Endodermal cell (in vitro differentiated cells): ENCODE results near the gene TCL1B. TPM values are rescaled to one million over a fixed set of nuclear protein-coding genes. Genes with fewer than 3 reads are reported as not detected.

Experiments used
- DNase-seq: peaks from one replicate; pipeline ENCODE4 v3.0.0-alpha.2; 2017
- H3K27ac ChIP-seq: 2 replicates; pipeline ENCODE4 v1.5.1; 2013; ENCODE audit warnings: mild to moderate bottlenecking, low read depth, low read length, moderate library complexity
- H3K27me3 ChIP-seq: 2 replicates; pipeline ENCODE4 v1.6.1; 2013; ENCODE audit warnings: mild to moderate bottlenecking, low read length, moderate library complexity; ENCODE audit not compliant: insufficient read depth, control insufficient read depth, poor library complexity, severe bottlenecking
- H3K36me3 ChIP-seq: 2 replicates; pipeline ENCODE4 v1.7.0; 2013; ENCODE audit warnings: mild to moderate bottlenecking, low read length, moderate library complexity; ENCODE audit not compliant: control insufficient read depth, insufficient read depth
- H3K4me1 ChIP-seq: one replicate; pipeline ENCODE4 v1.7.0; 2013; ENCODE audit warnings: low read length; ENCODE audit not compliant: control insufficient read depth, insufficient read depth
- H3K4me3 ChIP-seq: 2 replicates; pipeline ENCODE4 v1.5.1; 2013; ENCODE audit warnings: mild to moderate bottlenecking, low read length, moderate library complexity
- H3K9ac ChIP-seq: 2 replicates; pipeline ENCODE4 v1.6.1; 2013; ENCODE audit warnings: mild to moderate bottlenecking, low read length, moderate library complexity; ENCODE audit not compliant: poor library complexity, severe bottlenecking; ENCODE audit errors: extremely low read depth
- H3K9me3 ChIP-seq: 2 replicates; pipeline ENCODE4 v1.6.1; 2013; ENCODE audit warnings: mild to moderate bottlenecking, low read length, moderate library complexity; ENCODE audit not compliant: control insufficient read depth
- H3K27ac Mint-ChIP-seq: 2 replicates; pipeline ENCODE4 v1.8.0; 2020; ENCODE audit warnings: mixed read lengths
- H3K27me3 Mint-ChIP-seq: 2 replicates; pipeline ENCODE4 v1.8.0; 2021; ENCODE audit warnings: mild to moderate bottlenecking, mixed read lengths; ENCODE audit not compliant: insufficient read depth
- H3K36me3 Mint-ChIP-seq: 2 replicates; pipeline ENCODE4 v1.8.0; 2020; ENCODE audit warnings: low read depth, mixed read lengths
- H3K4me1 Mint-ChIP-seq: 2 replicates; pipeline ENCODE4 v1.8.0; 2020; ENCODE audit warnings: mixed read lengths
- H3K4me3 Mint-ChIP-seq: 2 replicates; pipeline ENCODE4 v1.8.0; 2020; ENCODE audit warnings: mild to moderate bottlenecking, moderate library complexity, mixed read lengths
- H3K9me3 Mint-ChIP-seq: 2 replicates; pipeline ENCODE4 v1.8.0; 2020; ENCODE audit warnings: mild to moderate bottlenecking, mixed read lengths
- WGBS, 2 experiments: methylation state at CpG; one replicate each; pipeline versions ENCODE4 v1.1.5 to v1.1.7; 2013; ENCODE audit warnings: missing lambda C conversion rate in 2 of 2, mixed read lengths in 1 of 2; ENCODE audit not compliant: insufficient coverage in 1 of 2, insufficient read length in 1 of 2; 5-methylcytosine and 5-hydroxymethylcytosine counted together
- total RNA-seq, 2 donors: library from RNA; stranded (reverse); fragmentation: NEBNext Ultra II Directional in 1 of 2; extraction: Animal tissue kit (Norgen Biotek cat#: 25700) in 1 of 2; gene quantifications; 2 replicates in 1 of 2; 3 replicates in 1 of 2; pipeline ENCODE4 v1.2.1, GENCODE V29; 2021
- TF ChIP-seq, protein P1 (sequence below): fragments of 200-600 bp; sonication (generic); conservative IDR thresholded peaks from 2 replicates; pipeline ENCODE4 v1.5.0; 2021; ENCODE audit warnings: antibody characterized with exemption, mild to moderate bottlenecking

The TCL1B gene
- total RNA-seq, 2 donors from 2014 or later: 0.62 to 0.95 TPM

DNA sequence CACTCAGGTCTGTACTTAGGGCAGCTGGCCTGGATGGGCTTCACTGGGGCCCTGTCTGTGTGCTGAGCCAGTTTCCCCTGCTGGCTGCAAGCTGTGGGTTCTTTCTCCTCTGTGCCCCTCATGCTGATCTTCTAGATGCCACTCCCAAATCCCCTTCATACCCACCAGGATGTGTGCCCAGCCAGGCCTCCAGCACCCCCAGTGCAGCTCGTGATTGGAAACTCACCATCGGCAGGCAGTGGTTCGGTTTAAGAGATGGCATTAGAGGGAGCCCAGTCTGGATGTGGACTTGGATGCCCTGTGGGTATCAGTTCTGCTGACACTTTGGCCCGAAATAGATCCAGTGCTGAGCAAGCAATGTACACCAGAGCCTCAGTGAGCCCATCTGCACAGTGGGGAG, 5.9 kb downstream of the TCL1B start:
- WGBS, 2 experiments: 95 to 100% methylated on average over 4 of the region's 4 CpGs
- TF ChIP-seq, protein P1, sequence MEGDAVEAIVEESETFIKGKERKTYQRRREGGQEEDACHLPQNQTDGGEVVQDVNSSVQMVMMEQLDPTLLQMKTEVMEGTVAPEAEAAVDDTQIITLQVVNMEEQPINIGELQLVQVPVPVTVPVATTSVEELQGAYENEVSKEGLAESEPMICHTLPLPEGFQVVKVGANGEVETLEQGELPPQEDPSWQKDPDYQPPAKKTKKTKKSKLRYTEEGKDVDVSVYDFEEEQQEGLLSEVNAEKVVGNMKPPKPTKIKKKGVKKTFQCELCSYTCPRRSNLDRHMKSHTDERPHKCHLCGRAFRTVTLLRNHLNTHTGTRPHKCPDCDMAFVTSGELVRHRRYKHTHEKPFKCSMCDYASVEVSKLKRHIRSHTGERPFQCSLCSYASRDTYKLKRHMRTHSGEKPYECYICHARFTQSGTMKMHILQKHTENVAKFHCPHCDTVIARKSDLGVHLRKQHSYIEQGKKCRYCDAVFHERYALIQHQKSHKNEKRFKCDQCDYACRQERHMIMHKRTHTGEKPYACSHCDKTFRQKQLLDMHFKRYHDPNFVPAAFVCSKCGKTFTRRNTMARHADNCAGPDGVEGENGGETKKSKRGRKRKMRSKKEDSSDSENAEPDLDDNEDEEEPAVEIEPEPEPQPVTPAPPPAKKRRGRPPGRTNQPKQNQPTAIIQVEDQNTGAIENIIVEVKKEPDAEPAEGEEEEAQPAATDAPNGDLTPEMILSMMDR: no peak

DNA sequence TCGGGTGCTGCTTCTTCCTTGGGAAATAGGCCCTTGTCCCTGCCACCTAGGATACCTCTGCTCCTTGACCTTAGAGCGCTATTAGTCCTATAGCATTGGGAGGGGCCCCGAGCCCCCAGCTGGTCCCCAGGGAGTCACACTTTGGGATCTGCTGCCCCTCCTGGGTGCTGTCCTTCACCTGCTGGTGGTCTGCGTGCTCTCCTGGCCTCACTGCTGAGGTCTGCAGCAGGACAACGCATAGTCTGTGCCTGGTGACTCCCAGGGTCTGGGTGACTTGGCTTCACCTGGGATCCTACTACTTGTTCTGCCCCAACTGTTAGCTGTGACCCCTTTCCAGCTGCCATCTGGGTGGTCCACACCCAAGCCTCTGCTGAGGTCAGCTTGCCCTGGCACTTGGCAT, 8.8 kb downstream of the TCL1B start:
- Mint-ChIP-seq H3K4me1 (peaks cover 9% of the 10 kb centered on the region), H3K9me3 (no peaks in the 10 kb centered on the region), H3K27ac (no peak overlapping the region), H3K4me3 (no peak overlapping the region), H3K27me3 (peaks cover 66% of the 10 kb centered on the region), H3K36me3 (no peaks in the 10 kb centered on the region)
- Histone ChIP-seq H3K4me3 (no peak overlapping the region), H3K27ac (no peak overlapping the region), H3K36me3 (no peaks in the 10 kb centered on the region), H3K9me3 (no peaks in the 10 kb centered on the region), H3K4me1 (no peaks in the 10 kb centered on the region), H3K27me3 (no peaks in the 10 kb centered on the region), H3K9ac (no peak overlapping the region)
- TF ChIP-seq, protein P1: no peak
- WGBS, 2 experiments: 72 to 92% methylated on average over 4 to 5 of the region's 5 CpGs
- DNase-seq: peak; percentile 31

More for the DNA sequence above, 5.9 kb downstream of the TCL1B start:
- DNase-seq: peak; percentile 26
- no peaks in the 10 kb centered on the region for H3K27me3 ChIP-seq
- H3K9ac ChIP-seq: no peak overlapping the region
- H3K36me3 Mint-ChIP-seq: no peaks in the 10 kb centered on the region
- no peaks in the 10 kb centered on the region for H3K4me1 ChIP-seq
- H3K27ac ChIP-seq: no peak overlapping the region
- no peaks in the 10 kb centered on the region for H3K36me3 ChIP-seq
- H3K9me3 ChIP-seq: no peaks in the 10 kb centered on the region
- H3K4me3 Mint-ChIP-seq: no peak overlapping the region
- peaks cover 8% of the 10 kb centered on the region for H3K4me1 Mint-ChIP-seq
- H3K27me3 Mint-ChIP-seq: peaks cover 39% of the 10 kb centered on the region
- no peaks in the 10 kb centered on the region for H3K9me3 Mint-ChIP-seq
- no peak overlapping the region for H3K4me3 ChIP-seq
- H3K27ac Mint-ChIP-seq: no peak overlapping the region

DNA sequence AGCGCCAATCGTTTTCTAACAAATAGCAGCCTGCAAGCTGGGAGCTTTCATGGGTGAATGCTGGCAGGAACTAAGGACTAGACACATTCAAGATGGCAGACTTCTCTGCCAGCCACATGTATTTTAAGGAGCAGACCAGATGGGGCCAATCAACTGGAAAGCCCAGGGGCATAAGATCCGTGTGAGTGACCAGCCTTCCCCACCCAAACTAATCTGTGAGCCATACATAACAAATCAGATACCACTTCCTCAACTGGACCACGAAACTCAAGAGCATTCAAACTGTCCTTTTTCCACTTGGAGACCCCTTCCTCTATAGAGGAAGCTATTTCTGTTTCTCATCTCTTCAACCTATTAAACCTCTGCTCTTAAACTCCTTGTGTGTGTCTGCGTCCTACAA, 9.7 kb downstream of the TCL1B start:
- Histone ChIP-seq H3K36me3 (no peaks in the 10 kb centered on the region), H3K9ac (no peak overlapping the region), H3K4me3 (no peak overlapping the region), H3K9me3 (no peaks in the 10 kb centered on the region), H3K4me1 (no peaks in the 10 kb centered on the region), H3K27ac (no peak overlapping the region), H3K27me3 (peaks cover 3% of the 10 kb centered on the region)
- Mint-ChIP-seq H3K9me3 (no peaks in the 10 kb centered on the region), H3K27ac (no peak overlapping the region), H3K36me3 (no peaks in the 10 kb centered on the region), H3K27me3 (peaks cover 67% of the 10 kb centered on the region), H3K4me3 (no peak overlapping the region), H3K4me1 (peaks cover 16% of the 10 kb centered on the region)
- TF ChIP-seq, protein P1: no peak
- peak; percentile 2 for DNase-seq
- WGBS, 2 experiments: 96 to 100% methylated on average over 4 to 5 of the region's 5 CpGs
